ENCODE data around the gene PTP4A2.

The PTP4A2 gene

GRCh38 chr1:31938184-31938975, at the start of gene PTP4A2:
Gene PTP4A2 (minus strand): TSS chr1:31938368. CDS start chr1:31919065, 19,303 bp downstream.
- Mint-ChIP-seq H3K27me3 (no peaks in the 10 kb centered on the region), H3K27ac (peak within 1 kb of the TSS; percentile 95), H3K9me3 (no peaks in the 10 kb centered on the region), H3K4me3 (peak within 1 kb of the TSS; percentile 99), H3K4me1 (peaks cover 74% of the 10 kb centered on the region), H3K36me3 (ENCODE audit: low read depth) (peaks cover 23% of the 10 kb centered on the region)
- ATAC-seq = peak; percentile 55
- peak; percentile 89 for DNase-seq

GRCh38 chr1:31987135-31987619, 49.0 kb upstream of the PTP4A2 start:
- H3K4me1 Mint-ChIP-seq = peaks cover 40% of the 10 kb centered on the region
- no peak for ATAC-seq
- H3K27ac Mint-ChIP-seq = no peak overlapping the region
- DNase-seq = no peak
- H3K36me3 Mint-ChIP-seq (ENCODE audit: low read depth) = no peaks in the 10 kb centered on the region
- H3K9me3 Mint-ChIP-seq = peaks cover 4% of the 10 kb centered on the region
- no peak overlapping the region for H3K4me3 Mint-ChIP-seq
- no peaks in the 10 kb centered on the region for H3K27me3 Mint-ChIP-seq

- Mint-ChIP-seq H3K4me3 (peak overlapping the region; percentile 30), H3K9me3 (peaks cover 4% of the 10 kb centered on the region), H3K27me3 (no peaks in the 10 kb centered on the region), H3K36me3 (ENCODE audit: low read depth) (no peaks in the 10 kb centered on the region), H3K27ac (peak overlapping the region; percentile 87), H3K4me1 (peaks cover 57% of the 10 kb centered on the region)
- no peak for DNase-seq
- peak; percentile 45 for ATAC-seq
Observed at GRCh38 chr1:31985430-31985829, 47.3 kb upstream of the PTP4A2 start.

- peak; percentile 31 for DNase-seq
- peak overlapping the region; percentile 30 for H3K4me3 Mint-ChIP-seq
Observed at GRCh38 chr1:31984419-31985347, 46.5 kb upstream of the PTP4A2 start.

GRCh38 chr1:31981972-31982371, 43.8 kb upstream of the PTP4A2 start:
- Mint-ChIP-seq H3K4me1 (peaks cover 50% of the 10 kb centered on the region), H3K4me3 (no peak overlapping the region), H3K36me3 (ENCODE audit: low read depth) (no peaks in the 10 kb centered on the region), H3K27me3 (no peaks in the 10 kb centered on the region), H3K9me3 (peaks cover 4% of the 10 kb centered on the region), H3K27ac (peak overlapping the region; percentile 74)
- no peak for DNase-seq
- ATAC-seq = peak; percentile 45

More at GRCh38 chr1:31984419-31985347, 46.5 kb upstream of the PTP4A2 start:
- peak; percentile 86 for ATAC-seq
- Mint-ChIP-seq H3K9me3 (peaks cover 4% of the 10 kb centered on the region), H3K4me1 (peaks cover 52% of the 10 kb centered on the region), H3K27ac (peak overlapping the region; percentile 87), H3K36me3 (ENCODE audit: low read depth) (no peaks in the 10 kb centered on the region), H3K27me3 (no peaks in the 10 kb centered on the region)

- Mint-ChIP-seq H3K4me3 (no peak overlapping the region), H3K36me3 (ENCODE audit: low read depth) (no peaks in the 10 kb centered on the region), H3K9me3 (peaks cover 4% of the 10 kb centered on the region), H3K4me1 (peaks cover 50% of the 10 kb centered on the region), H3K27ac (peak overlapping the region; percentile 74), H3K27me3 (no peaks in the 10 kb centered on the region)
- DNase-seq = no peak
- no peak for ATAC-seq
Observed at GRCh38 chr1:31981456-31981839, 43.3 kb upstream of the PTP4A2 start.

- DNase-seq = no peak
- Mint-ChIP-seq H3K36me3 (ENCODE audit: low read depth) (no peaks in the 10 kb centered on the region), H3K4me3 (no peak overlapping the region), H3K27ac (no peak overlapping the region), H3K4me1 (peaks cover 50% of the 10 kb centered on the region), H3K27me3 (no peaks in the 10 kb centered on the region), H3K9me3 (peaks cover 4% of the 10 kb centered on the region)
- ATAC-seq = no peak
Observed at GRCh38 chr1:31980835-31981455, 42.8 kb upstream of the PTP4A2 start.

- no peak for DNase-seq
- peaks cover 4% of the 10 kb centered on the region for H3K9me3 Mint-ChIP-seq
- no peak for ATAC-seq
- H3K36me3 Mint-ChIP-seq (ENCODE audit: low read depth) = no peaks in the 10 kb centered on the region
- H3K4me3 Mint-ChIP-seq = no peak overlapping the region
- H3K27me3 Mint-ChIP-seq = no peaks in the 10 kb centered on the region
- H3K27ac Mint-ChIP-seq = no peak overlapping the region
- peaks cover 32% of the 10 kb centered on the region for H3K4me1 Mint-ChIP-seq
Observed at GRCh38 chr1:31978843-31979400, 40.8 kb upstream of the PTP4A2 start.

GRCh38 chr1:31977385-31978131, 39.4 kb upstream of the PTP4A2 start:
- Mint-ChIP-seq H3K4me3 (no peak overlapping the region), H3K27ac (peak overlapping the region; percentile 3)
- no peak for DNase-seq

GRCh38 chr1:31976401-31976800, 38.2 kb upstream of the PTP4A2 start:
- Mint-ChIP-seq H3K4me3 (no peak overlapping the region), H3K27ac (no peak overlapping the region), H3K4me1 (peaks cover 10% of the 10 kb centered on the region), H3K27me3 (no peaks in the 10 kb centered on the region), H3K9me3 (no peaks in the 10 kb centered on the region), H3K36me3 (ENCODE audit: low read depth) (no peaks in the 10 kb centered on the region)
- DNase-seq (no peak), ATAC-seq (no peak)

More at GRCh38 chr1:31977385-31978131, 39.4 kb upstream of the PTP4A2 start:
- Mint-ChIP-seq H3K36me3 (ENCODE audit: low read depth) (no peaks in the 10 kb centered on the region), H3K9me3 (no peaks in the 10 kb centered on the region), H3K4me1 (peaks cover 20% of the 10 kb centered on the region), H3K27me3 (no peaks in the 10 kb centered on the region)
- ATAC-seq = no peak

- ATAC-seq = no peak
- DNase-seq = no peak
- Mint-ChIP-seq H3K9me3 (no peaks in the 10 kb centered on the region), H3K4me1 (no peaks in the 10 kb centered on the region), H3K36me3 (ENCODE audit: low read depth) (no peaks in the 10 kb centered on the region), H3K27ac (no peak overlapping the region), H3K4me3 (no peak overlapping the region), H3K27me3 (no peaks in the 10 kb centered on the region)
Observed at GRCh38 chr1:31970873-31971272, 32.7 kb upstream of the PTP4A2 start.

- Mint-ChIP-seq H3K4me3 (no peak overlapping the region), H3K36me3 (ENCODE audit: low read depth) (no peaks in the 10 kb centered on the region), H3K9me3 (no peaks in the 10 kb centered on the region), H3K4me1 (peaks cover 54% of the 10 kb centered on the region), H3K27ac (peak overlapping the region; percentile 48), H3K27me3 (no peaks in the 10 kb centered on the region)
- no peak for ATAC-seq
- no peak for DNase-seq
Observed at GRCh38 chr1:31961536-31961935, 23.4 kb upstream of the PTP4A2 start.

- Mint-ChIP-seq H3K27ac (peak overlapping the region; percentile 32), H3K4me3 (no peak overlapping the region)
Observed at GRCh38 chr1:31959521-31960340, 21.6 kb upstream of the PTP4A2 start.

More at GRCh38 chr1:31959521-31960340, 21.6 kb upstream of the PTP4A2 start:
- ATAC-seq (no peak), DNase-seq (no peak)
- H3K27me3 Mint-ChIP-seq = no peaks in the 10 kb centered on the region
- no peaks in the 10 kb centered on the region for H3K9me3 Mint-ChIP-seq
- H3K4me1 Mint-ChIP-seq = peaks cover 70% of the 10 kb centered on the region
- H3K36me3 Mint-ChIP-seq (ENCODE audit: low read depth) = no peaks in the 10 kb centered on the region

Data from activated naive CD8-positive, alpha-beta T cell treated with anti-CD3 and anti-CD28 coated beads, Interleukin-2, amount 50 U/mL, for 24 hours (primary cell).